ENCODE results near the gene COL4A4.

COL4A4 gene

GRCh38 chr2:227150222-227150936, 13.6 kb downstream of the COL4A4 start:
- FAIRE-seq, result no peak
- no peak for TF ChIP-seq POU2F2 (IDR thresholded peaks at IDR 0.05; ENCODE audit: low read depth, low read length)
- no peak for TF ChIP-seq POLR2A (IDR thresholded peaks at IDR 0.05; ENCODE audit: low read depth, low read length)
- TF ChIP-seq POLR2AphosphoS5 (IDR thresholded peaks at IDR 0.05; ENCODE audit: low read depth, low read length), result no peak
- TF ChIP-seq SPI1 (IDR thresholded peaks at IDR 0.05; ENCODE audit: low read depth, low read length), result no peak
- TF ChIP-seq TAF1 (IDR thresholded peaks at IDR 0.05; ENCODE audit: low read depth, low read length), result no peak
- TF ChIP-seq PAX5 (IDR thresholded peaks at IDR 0.05; ENCODE audit: insufficient read depth, low read length, severe bottlenecking), result no peak
- DNase-seq (ENCODE audit: insufficient read length, low spot score), result no peak

- TF ChIP-seq POU2F2 (IDR thresholded peaks at IDR 0.05; ENCODE audit: low read depth, low read length) (no peak), TAF1 (IDR thresholded peaks at IDR 0.05; ENCODE audit: low read depth, low read length) (no peak), PAX5 (IDR thresholded peaks at IDR 0.05; ENCODE audit: insufficient read depth, low read length, severe bottlenecking) (no peak), POLR2AphosphoS5 (IDR thresholded peaks at IDR 0.05; ENCODE audit: low read depth, low read length) (no peak), SPI1 (IDR thresholded peaks at IDR 0.05; ENCODE audit: low read depth, low read length) (no peak), POLR2A (IDR thresholded peaks at IDR 0.05; ENCODE audit: low read depth, low read length) (no peak)
- no peak for DNase-seq (ENCODE audit: insufficient read length, low spot score)
- no peak for FAIRE-seq
Observed at GRCh38 chr2:227148106-227148505, 15.9 kb downstream of the COL4A4 start.

GRCh38 chr2:227147023-227147422, 17.0 kb downstream of the COL4A4 start:
- DNase-seq (ENCODE audit: insufficient read length, low spot score), result no peak
- TF ChIP-seq TAF1 (IDR thresholded peaks at IDR 0.05; ENCODE audit: low read depth, low read length), result no peak
- TF ChIP-seq POLR2A (IDR thresholded peaks at IDR 0.05; ENCODE audit: low read depth, low read length), result no peak
- no peak for TF ChIP-seq POU2F2 (IDR thresholded peaks at IDR 0.05; ENCODE audit: low read depth, low read length)
- TF ChIP-seq SPI1 (IDR thresholded peaks at IDR 0.05; ENCODE audit: low read depth, low read length), result no peak
- FAIRE-seq, result no peak

DNA sequence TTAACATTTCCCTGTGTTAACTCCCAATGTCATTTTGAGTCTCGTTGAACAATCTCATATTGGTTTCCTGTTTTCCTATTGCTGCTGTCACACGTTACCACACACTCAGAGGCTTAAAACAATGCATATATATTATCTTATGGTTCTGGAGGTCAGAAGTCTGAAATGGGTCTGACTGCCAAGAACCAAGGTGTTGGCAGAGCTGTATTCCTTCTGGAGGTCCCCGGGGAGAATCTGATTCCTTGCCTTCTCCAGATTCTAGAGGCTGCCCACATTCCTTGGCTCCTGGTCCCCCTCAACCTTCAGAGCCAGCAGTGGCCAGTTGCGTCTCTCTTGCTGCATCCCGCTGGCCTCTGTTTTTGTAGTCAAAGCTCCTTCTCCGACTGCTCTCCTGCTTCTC, 17.5 kb downstream of the COL4A4 start:
- TF ChIP-seq PAX5 (IDR thresholded peaks at IDR 0.05; ENCODE audit: insufficient read depth, low read length, severe bottlenecking), result no peak
- TF ChIP-seq POLR2A (IDR thresholded peaks at IDR 0.05; ENCODE audit: low read depth, low read length), result no peak
- TF ChIP-seq TAF1 (IDR thresholded peaks at IDR 0.05; ENCODE audit: low read depth, low read length), result no peak
- no peak for TF ChIP-seq SPI1 (IDR thresholded peaks at IDR 0.05; ENCODE audit: low read depth, low read length)
- TF ChIP-seq POU2F2 (IDR thresholded peaks at IDR 0.05; ENCODE audit: low read depth, low read length), result no peak
- TF ChIP-seq POLR2AphosphoS5 (IDR thresholded peaks at IDR 0.05; ENCODE audit: low read depth, low read length), result no peak
- FAIRE-seq (no peak), DNase-seq (ENCODE audit: insufficient read length, low spot score) (no peak)

- no peak for FAIRE-seq
- DNase-seq (ENCODE audit: insufficient read length, low spot score), result no peak
- TF ChIP-seq POLR2A (IDR thresholded peaks at IDR 0.05; ENCODE audit: low read depth, low read length) (no peak), POLR2AphosphoS5 (IDR thresholded peaks at IDR 0.05; ENCODE audit: low read depth, low read length) (no peak), POU2F2 (IDR thresholded peaks at IDR 0.05; ENCODE audit: low read depth, low read length) (no peak), TAF1 (IDR thresholded peaks at IDR 0.05; ENCODE audit: low read depth, low read length) (no peak), PAX5 (IDR thresholded peaks at IDR 0.05; ENCODE audit: insufficient read depth, low read length, severe bottlenecking) (no peak), SPI1 (IDR thresholded peaks at IDR 0.05; ENCODE audit: low read depth, low read length) (no peak)
Observed at GRCh38 chr2:227143895-227144294, 20.1 kb downstream of the COL4A4 start.

DNA sequence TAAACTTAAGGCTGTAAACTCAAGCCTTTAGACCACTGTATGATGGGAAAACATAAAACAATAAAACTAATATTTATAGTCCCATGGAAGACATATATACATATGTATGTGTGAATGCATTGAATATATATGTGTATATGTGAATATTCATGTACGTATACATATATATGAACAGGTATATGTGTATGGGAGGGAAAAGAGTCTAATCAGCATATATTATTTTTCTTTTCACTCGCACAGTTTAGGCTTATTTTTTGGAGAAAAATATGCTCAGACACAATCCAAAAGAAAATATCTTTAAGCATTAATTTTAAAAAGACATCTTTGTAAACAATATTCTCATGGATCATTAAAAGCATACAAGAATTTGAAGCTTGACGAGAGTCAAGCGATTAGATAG, 22.7 kb downstream of the COL4A4 start:
- no peak for DNase-seq (ENCODE audit: insufficient read length, low spot score)
- no peak for FAIRE-seq
- TF ChIP-seq TAF1 (IDR thresholded peaks at IDR 0.05; ENCODE audit: low read depth, low read length) (no peak), SPI1 (IDR thresholded peaks at IDR 0.05; ENCODE audit: low read depth, low read length) (no peak), PAX5 (IDR thresholded peaks at IDR 0.05; ENCODE audit: insufficient read depth, low read length, severe bottlenecking) (no peak), POLR2AphosphoS5 (IDR thresholded peaks at IDR 0.05; ENCODE audit: low read depth, low read length) (no peak), POU2F2 (IDR thresholded peaks at IDR 0.05; ENCODE audit: low read depth, low read length) (no peak), POLR2A (IDR thresholded peaks at IDR 0.05; ENCODE audit: low read depth, low read length) (no peak)

- FAIRE-seq, result no peak
- DNase-seq (ENCODE audit: insufficient read length, low spot score), result no peak
- no peak for TF ChIP-seq POLR2AphosphoS5 (IDR thresholded peaks at IDR 0.05; ENCODE audit: low read depth, low read length)
- TF ChIP-seq TAF1 (IDR thresholded peaks at IDR 0.05; ENCODE audit: low read depth, low read length), result no peak
- no peak for TF ChIP-seq POLR2A (IDR thresholded peaks at IDR 0.05; ENCODE audit: low read depth, low read length)
- TF ChIP-seq SPI1 (IDR thresholded peaks at IDR 0.05; ENCODE audit: low read depth, low read length), result no peak
- no peak for TF ChIP-seq PAX5 (IDR thresholded peaks at IDR 0.05; ENCODE audit: insufficient read depth, low read length, severe bottlenecking)
- TF ChIP-seq POU2F2 (IDR thresholded peaks at IDR 0.05; ENCODE audit: low read depth, low read length), result no peak
Observed at GRCh38 chr2:227134591-227134990, 29.4 kb downstream of the COL4A4 start.

GRCh38 chr2:227132986-227133385, 31.0 kb downstream of the COL4A4 start:
- no peak for TF ChIP-seq POU2F2 (IDR thresholded peaks at IDR 0.05; ENCODE audit: low read depth, low read length)
- TF ChIP-seq POLR2AphosphoS5 (IDR thresholded peaks at IDR 0.05; ENCODE audit: low read depth, low read length), result no peak
- no peak for TF ChIP-seq PAX5 (IDR thresholded peaks at IDR 0.05; ENCODE audit: insufficient read depth, low read length, severe bottlenecking)
- no peak for TF ChIP-seq TAF1 (IDR thresholded peaks at IDR 0.05; ENCODE audit: low read depth, low read length)
- no peak for TF ChIP-seq SPI1 (IDR thresholded peaks at IDR 0.05; ENCODE audit: low read depth, low read length)
- no peak for TF ChIP-seq POLR2A (IDR thresholded peaks at IDR 0.05; ENCODE audit: low read depth, low read length)
- no peak for FAIRE-seq
- DNase-seq (ENCODE audit: insufficient read length, low spot score), result no peak

GRCh38 chr2:227130636-227131035, 33.4 kb downstream of the COL4A4 start:
- DNase-seq (ENCODE audit: insufficient read length, low spot score) (no peak), FAIRE-seq (no peak)
- no peak for TF ChIP-seq POU2F2 (IDR thresholded peaks at IDR 0.05; ENCODE audit: low read depth, low read length)
- TF ChIP-seq PAX5 (IDR thresholded peaks at IDR 0.05; ENCODE audit: insufficient read depth, low read length, severe bottlenecking), result no peak
- TF ChIP-seq SPI1 (IDR thresholded peaks at IDR 0.05; ENCODE audit: low read depth, low read length), result no peak
- no peak for TF ChIP-seq POLR2AphosphoS5 (IDR thresholded peaks at IDR 0.05; ENCODE audit: low read depth, low read length)
- no peak for TF ChIP-seq TAF1 (IDR thresholded peaks at IDR 0.05; ENCODE audit: low read depth, low read length)
- no peak for TF ChIP-seq POLR2A (IDR thresholded peaks at IDR 0.05; ENCODE audit: low read depth, low read length)
